GM19438 (cell line): ENCODE measurements around the gene CYP8B1.
"Not testable (repeated sequence)": the region's sequence is repeated elsewhere in the genome, so short reads cannot be mapped to it uniquely, and the experiment has no call there.

ENCODE experiments used
- ATAC-seq: cut with Tn5 transposase; IDR thresholded peaks from one replicate; pipeline ENCODE4 v1.9.1; 2021; ENCODE audit warnings: low read depth; ENCODE audit not compliant: unreplicated experiment

The CYP8B1 gene

DNA sequence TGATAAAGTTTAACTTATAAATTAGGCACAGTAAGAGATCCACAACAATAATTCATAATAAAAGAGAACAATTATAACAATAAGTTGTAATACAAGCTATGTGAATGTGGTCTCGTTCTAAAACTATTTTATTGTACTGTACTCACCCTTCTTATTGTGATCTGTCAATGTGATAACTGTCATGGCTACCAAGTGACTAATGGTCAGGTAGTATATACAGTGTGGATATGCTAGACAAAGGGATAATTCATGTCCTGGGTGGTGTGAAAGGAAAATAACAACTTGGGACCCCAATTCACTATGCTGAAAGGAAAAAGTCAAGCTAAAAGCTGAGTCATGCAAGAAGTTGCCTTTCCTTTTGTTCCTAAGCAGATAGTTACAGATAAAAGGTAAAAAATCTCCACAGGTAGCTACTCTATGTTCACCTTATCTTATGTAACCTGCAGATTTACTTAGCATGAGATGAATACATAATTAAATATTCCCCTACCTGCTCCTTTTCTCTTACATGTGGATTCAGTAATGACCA, 10.7 kb upstream of the CYP8B1 start:
- no peak for ATAC-seq

DNA sequence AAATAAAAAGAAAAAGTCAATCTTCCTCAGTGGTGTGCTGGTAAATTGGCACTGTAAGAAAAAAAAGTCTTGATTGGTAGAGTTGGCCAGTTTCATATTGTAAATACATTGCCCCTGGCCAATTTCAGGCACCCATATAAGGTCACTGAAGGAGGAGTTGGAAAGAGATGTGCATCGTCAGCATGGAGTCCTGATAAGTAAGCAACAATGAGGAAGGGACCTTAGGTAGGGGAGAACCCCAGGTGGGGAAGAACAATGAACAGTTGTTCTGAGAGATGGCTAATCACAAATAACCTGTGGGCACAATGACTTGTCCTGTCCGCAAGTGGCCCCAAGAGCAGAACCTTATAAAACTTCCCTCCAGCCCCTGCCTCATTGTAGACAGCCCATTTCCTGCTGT, 8.6 kb upstream of the CYP8B1 start:
- no peak for ATAC-seq

DNA sequence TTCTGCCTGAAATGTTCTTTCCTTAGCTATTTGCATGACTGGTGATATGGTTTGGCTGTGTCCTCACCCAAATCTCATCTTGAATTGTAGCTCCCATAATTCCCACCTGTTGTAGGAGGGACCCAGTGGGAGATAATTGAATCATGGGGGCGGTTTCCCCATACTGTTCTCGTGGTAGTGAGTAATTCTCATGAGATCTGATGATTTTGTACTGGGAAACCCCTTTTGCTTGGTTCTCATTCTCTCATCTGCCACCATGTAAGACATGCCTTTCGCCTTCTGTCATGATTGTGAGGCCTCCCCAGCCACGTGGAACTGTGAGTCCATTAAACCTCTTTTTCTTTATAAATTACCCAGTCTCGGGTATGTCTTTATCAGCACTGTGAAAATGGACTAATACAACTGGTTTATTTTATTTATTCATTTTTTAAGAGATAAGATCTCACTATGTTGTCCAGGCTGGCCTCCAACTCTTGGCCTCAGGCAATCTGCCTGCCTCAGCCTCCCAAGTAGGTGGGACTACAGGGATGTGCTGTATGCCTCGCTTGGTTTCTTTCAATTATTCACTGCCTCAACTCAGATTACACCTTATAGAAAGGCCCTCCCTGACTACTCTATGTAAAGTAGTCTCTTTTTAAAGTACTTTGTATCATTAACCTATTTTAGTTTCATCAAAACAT, 7.7 kb upstream of the CYP8B1 start:
- not testable (repeated sequence) for ATAC-seq

DNA sequence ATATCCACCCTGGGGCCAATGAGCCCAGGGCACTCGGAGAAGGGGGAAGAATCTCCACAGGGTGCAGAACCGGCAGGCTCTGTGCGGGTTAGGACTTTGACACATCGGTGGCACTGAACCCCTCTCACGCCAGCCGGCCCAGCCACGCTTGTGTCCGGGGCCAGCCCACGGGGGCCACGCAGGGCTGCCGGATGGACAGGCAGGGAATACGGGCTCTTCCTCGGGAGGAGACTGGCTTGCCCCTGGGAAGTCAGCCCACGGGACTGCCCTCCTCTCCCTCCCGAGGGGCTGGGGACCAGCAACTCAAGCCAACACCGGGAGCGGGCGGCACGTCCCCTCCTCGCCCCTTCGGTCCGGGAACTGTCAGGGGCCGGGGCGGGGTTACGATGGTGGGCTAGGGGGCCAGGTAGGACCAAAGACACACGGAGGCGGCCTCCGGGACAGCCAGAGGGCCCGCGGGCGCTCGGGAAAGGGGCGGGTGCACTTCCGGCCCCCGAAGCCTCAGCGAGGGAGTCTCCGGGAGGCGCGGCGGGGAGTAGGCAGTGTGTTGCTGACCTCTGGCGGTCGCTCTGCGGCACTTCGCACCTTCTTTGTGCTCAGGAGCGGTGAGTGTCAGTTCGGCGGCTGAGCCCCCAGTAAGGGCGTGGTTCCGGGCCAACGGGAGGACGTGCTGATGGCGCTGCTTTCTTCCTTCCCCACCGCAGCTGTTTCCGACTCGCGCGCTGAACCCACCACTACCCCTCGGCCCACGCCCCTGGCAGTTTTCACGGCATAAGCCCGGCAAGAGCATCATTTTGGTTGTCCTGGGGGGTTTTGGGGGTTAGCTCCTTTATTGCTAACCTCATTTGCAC, 5.1 kb upstream of the CYP8B1 start:
- ATAC-seq: peak; percentile 98

DNA sequence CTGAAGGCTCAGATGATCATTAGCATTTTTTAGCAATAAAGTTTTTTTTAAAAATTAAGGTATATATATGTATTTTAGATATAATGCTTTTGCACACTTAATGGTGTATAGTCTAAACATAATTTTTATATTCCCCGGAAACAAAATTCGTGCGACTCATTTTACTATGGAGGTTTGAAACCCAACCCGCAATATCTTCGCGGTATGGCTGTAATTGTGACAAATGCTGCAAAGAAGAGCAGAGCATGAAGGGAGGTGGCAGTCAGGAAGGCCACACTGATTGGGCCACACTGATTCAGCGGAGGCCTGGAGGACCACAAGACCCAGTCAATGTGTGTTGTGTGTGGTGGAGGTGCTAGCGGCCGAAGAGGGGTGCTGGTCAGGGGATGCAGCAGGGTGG, 4.5 kb upstream of the CYP8B1 start:
- ATAC-seq: no peak

DNA sequence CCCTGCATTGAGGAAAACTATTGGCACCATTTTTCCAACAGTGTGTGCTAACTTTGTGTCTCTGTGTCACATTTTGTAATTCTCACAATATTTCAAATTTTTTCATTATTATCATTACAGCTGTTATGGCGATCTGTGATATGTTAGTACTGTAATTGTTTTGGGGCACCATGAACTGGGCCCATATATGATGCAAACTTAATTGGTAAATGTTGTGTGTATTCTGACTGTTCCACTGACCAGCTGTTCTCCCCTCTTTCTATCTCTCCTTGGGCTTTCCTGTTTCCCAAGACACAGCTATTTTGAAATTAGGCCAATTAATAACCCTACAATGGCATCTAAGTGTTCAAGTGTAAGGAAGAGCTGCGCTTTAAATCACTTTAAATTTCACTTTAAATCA, 2.2 kb upstream of the CYP8B1 start:
- no peak for ATAC-seq

DNA sequence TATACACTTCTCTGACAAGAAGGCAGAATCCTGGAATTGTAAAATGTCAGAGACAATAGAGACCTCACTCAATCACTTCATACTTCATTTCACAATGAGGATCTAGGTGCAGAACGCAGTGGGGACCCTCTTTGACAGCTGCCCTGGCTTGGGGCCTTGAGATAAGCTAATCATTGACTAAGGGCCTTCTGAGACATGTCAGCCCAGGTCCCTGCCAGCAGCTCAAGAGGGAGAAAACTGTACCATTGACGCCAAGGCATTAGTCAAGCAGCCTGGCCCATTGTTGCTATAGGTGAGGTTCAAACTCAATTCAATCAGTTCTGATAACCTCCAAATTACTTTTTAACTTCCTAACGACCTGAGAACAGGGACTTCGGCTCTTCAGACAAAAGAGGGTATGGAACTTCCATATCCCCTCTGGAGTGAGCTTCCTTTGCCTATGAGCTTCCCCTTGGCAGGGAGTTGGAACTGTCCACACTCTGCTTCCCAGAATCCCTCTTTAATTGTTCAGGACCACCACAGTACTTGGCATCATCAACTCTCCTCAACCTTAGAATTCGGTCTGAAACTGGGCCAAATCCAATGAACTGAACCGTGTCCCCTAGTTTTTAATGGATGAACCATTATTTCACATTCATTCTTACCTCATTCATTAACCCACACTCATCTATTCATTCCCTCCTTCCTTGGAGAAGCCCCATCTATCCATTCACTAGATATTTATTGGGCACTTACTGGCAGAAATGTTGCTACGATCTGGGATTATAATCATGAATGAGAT, 1.5 kb upstream of the CYP8B1 start:
- no peak for ATAC-seq

DNA sequence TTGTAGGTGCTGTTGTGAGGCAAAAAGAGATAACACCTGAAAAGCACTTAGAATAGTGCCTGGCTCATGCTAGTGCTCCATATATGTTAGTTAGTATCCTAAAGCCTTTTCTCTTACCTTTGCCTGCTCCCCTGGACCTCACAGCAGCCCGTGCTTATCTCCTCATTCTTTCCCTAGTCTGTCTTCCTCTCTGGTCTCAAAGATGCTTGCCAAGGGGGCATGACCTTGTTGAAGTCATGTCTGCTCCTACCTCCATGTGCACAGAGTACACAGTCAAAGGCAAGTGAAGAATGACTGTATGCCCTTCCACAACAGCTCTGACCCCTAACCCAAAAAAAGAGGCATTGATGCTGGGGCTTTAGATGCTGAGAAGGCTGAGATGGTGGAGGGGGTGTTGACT, 722 bp upstream of the CYP8B1 start:
- ATAC-seq: no peak

DNA sequence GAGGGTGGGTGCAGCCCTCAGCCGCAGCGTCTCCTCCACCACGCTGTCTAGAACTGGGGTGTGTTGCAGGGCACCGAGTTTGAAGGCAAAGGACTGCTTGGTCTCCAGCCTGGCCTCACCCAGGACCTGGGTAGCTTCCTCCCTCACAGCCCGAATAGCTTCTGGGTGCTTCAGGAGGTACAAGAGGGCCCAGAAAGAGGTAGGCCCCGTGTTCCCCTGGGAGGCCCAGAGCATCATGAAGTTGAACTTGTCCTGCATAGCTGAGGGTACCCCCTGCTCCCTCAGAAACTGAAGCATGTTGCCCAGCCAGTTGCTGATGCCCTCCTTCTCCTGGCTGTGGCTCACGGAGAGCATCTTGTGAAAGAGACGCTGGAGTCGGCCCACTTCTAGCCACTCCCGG, 930 bp downstream of the CYP8B1 start:
- no peak for ATAC-seq

DNA sequence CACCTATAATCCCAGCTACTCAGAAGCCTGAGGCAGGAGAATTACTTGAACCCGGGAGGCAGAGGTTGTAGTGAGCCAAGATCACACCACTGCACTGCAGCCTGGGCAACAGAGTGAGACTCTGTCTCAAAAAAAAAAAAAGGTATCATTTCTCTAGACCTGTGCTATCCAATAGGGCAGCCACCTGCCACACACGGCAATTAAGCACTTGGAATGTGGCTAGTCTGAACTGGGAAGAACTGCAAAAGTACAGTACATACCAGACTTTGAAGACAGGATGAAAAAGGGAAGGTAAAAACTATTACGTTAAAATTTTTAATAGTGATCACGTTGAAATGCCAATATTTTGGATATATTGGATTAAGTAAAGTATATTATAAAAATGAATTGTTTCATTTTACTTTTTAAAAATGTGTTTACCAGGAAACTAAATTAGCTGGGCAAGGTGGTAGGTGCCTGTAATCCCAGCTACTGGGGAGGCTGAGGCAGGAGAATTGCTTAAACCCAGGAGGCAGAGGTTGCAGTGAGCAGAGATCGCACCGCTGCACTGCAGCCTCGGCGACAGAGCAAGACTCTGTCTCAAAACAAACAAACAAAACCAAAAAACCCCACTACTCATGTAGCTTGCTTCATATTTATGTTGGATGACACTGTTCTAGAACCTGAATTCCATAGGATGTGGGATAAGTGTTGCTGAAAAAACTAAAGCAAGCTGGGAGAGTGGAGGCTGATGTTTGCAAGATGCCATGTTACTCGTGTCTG, 2.3 kb downstream of the CYP8B1 start:
- ATAC-seq: no peak

DNA sequence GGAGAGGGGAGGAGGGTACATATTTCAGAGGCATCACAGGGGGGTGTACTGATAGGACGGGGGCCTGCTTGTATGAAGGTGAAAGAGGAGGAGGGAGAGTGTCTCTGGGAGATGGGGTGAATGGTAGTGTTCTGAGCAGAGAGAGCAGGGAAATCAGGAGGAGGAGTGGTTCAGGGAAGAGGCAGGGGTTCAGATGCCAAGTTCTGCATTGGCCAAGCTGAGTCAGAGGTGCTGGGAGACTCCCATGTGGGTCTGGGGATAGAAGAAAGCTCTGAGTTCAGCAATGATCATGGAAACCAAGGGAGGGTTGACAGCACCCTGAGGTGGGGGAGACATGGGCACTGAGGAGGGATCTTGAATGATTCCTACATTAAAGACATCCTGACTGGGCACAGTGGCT, 3.0 kb downstream of the CYP8B1 start:
- ATAC-seq: no peak

DNA sequence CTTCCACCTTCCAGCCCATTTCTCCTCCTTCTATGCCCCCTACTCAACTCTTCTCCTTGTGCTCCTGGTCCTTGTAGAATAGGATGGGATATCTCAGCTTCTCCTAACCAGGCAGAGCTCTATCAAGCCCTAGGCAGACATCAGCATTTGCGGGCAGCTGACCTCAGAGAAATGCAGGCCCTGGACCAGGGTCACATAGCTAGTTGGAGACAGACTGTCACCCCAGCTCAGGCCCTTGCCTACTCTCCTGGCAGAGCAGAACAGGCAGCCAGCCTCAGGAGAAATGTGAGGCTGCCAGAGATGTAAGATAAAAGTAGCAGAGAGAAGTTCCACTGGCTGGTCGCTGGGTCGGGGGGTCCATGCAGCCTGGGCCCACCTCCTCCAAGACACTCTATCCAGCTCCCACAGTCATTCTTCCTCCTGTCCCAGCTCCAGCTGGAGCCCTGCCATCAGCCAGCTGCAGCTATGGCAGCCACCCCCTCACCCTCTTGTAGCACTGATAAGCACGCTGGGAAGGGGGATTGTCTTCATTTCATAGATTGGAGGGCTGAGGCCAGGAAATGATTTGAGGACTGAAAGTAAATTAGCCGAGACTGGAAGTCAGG, 4.0 kb downstream of the CYP8B1 start:
- ATAC-seq: no peak

DNA sequence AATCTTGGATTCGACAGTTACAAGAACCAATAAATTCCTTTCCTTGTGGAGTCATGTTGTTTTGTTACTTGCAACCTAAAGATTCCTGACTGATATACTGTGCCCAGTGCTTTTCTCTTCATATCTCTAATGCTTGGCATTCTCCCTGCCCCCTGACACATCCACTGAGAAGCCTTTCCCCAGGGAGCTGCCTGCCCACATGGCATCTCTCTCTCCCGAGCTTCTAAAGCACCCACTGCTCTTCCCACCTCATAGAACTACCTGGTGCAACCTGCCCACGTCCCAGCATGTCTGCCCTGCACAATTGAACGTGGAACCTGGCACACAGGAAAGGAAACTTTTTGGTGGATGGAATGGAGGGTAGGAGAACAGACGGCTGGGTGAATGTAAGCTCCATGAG, 6.8 kb downstream of the CYP8B1 start:
- ATAC-seq: no peak

DNA sequence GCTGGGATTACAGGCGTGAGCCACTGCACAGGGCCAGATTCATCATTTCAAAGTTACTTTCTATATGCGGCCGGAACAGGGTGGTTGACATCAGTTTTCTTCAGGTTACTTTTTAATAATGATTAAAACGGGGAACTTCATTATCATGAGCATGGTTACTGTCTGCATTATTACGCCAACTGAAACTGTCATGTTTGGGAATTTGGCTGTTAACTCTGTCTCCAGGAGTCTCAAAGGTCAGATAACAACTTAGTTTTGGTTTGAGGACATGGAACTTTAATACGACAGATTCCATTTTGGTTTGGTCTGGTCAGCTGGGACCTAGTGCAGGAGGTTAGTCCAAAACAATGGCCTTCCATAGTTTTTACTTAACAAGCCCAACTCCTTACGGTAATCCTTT, 8.5 kb downstream of the CYP8B1 start:
- ATAC-seq: no peak

DNA sequence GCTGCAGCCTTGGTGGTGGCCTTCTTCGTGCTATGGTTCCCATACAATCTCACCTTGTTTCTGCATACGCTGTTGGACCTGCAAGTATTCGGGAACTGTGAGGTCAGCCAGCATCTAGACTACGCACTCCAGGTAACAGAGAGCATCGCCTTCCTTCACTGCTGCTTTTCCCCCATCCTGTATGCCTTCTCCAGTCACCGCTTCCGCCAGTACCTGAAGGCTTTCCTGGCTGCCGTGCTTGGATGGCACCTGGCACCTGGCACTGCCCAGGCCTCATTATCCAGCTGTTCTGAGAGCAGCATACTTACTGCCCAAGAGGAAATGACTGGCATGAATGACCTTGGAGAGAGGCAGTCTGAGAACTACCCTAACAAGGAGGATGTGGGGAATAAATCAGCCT, 10.4 kb downstream of the CYP8B1 start:
- ATAC-seq: no peak

DNA sequence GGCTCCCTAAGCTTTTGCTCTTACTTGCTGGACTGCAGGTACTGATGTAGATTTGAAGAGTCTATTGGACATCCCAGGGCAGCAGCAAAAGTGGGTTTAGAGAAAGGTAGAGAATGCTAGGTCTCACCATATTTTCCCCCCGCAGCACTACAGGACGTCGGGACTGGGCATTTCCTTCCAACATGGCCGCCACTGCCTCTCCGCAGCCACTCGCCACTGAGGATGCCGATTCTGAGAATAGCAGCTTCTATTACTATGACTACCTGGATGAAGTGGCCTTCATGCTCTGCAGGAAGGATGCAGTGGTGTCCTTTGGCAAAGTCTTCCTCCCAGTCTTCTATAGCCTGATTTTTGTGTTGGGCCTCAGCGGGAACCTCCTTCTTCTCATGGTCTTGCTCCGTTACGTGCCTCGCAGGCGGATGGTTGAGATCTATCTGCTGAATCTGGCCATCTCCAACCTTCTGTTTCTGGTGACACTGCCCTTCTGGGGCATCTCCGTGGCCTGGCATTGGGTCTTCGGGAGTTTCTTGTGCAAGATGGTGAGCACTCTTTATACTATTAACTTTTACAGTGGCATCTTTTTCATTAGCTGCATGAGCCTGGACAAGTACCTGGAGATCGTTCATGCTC, 11.2 kb downstream of the CYP8B1 start:
- ATAC-seq: no peak

DNA sequence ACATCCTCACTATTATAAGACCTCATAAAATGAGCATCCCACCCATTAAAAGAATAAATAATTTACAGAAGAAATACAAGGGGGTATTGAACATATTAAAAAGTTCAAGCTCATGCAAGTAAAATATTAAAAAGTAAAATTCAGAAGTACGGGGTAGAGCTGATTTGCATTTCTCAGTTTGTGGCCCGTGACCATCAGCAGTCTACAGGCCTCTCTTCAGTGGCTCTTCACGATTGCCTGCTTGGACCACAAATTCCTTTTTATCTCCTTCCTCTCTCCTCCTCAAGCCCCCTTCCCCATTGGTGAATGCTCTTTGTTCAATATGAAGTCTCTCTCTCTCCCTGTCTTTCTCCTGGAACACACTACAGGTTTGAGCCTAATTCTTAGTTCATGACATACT, 19.1 kb downstream of the CYP8B1 start:
- ATAC-seq: no peak

DNA sequence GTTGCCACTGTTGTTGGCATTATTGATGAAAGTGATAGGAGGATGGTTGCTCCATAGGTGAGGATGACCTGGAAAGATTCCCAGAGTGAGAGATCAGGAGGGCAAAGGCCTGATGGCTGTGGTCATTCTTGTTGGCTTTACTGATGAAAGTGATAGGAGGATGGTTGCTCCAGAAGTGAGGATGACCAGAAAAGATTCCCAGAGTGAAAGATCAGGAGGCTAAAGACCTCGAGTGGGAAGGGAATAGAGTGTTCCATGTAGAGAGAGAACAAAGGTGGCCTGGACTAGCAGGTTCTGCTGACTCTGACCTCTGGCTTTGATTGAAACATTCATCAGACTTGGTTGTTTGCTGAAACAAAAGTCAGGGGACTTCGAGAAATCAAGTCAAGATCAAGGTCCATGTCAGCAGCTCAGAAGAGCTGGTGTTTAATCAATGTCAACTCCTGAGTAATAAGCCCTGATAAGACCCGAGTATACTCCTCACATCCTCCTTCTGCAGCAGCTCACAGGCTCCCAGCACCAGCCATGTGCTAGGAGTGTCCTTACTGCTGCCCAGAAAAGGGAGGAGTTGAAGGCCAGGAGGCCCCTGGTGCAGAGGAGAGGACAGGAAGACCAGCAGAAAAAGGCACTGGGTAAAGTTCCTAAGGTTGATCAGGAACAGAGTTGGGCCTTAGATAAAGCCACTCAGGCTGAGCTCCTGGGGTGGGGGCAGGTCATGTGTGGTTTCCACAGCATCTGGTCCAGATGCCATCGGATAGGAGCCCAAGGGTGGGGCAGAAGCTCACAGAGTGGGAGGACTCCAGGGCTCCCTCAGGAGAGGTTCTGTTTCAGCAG, 19.9 kb downstream of the CYP8B1 start:
- ATAC-seq: no peak

DNA sequence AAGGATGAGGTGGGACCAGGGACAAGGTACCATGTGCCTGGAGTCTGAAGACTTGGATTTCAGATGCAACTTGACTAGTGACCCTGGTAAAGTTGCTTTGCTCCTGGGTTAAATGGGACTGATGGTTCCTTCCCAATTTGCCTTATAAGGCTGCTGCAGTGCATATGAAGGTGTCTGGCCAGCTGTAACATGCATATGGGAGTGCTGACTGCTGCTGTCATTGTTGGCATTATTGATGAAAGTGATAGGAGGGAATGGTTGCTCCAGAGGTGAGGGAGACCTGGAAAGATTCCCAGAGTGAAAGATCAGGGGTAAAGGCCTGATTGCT, 20.5 kb downstream of the CYP8B1 start:
- no peak for ATAC-seq
